GM19239 (cell line): Measurements from ENCODE around the gene CBFA2T2.
"Not testable (repeated sequence)": the region's sequence is repeated elsewhere in the genome, so short reads cannot be mapped to it uniquely, and the experiment has no call there.

Experiments used
- DNase-seq: peaks from one replicate; pipeline ENCODE4 v3.0.0; 2011; ENCODE audit warnings: low spot score; ENCODE audit not compliant: insufficient read length
- FAIRE-seq: peaks from 2 replicates; lab custom pipeline; 2011; peaks lifted over from hg19 to GRCh38; lab: Jason Lieb, UNC

The CBFA2T2 gene

DNA sequence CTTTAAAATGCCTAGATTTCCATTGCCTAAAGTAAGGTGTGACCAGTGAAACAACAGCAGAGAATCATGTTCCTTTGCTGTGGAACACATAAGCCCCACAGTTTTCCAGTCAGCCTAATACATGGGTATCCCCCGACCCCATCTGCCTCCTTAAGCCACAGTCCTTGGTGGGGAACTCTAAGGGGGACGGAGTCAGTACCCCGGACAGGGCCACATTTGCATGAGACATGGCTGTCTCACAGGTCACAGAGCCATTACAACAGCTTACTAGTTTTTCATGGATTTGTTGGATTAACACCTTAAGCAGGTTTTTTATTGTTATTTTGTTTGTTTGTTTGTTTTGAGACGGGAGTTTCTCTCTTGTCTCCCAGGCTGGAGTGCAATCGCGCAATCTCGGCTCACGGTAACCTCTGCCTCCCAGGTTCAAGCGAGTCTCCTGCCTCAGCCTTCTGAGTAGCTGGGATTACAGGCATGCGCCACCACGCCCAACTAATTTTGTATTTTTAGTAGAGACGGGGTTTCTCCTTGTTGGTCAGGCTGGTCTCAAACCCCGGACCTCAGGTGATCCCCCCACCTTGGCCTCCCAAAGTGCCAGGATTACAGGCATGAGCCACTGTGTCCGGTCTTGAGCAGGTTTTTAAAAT is 157.2 kb downstream of the CBFA2T2 start:
- not testable (repeated sequence) for FAIRE-seq, DNase-seq

DNA sequence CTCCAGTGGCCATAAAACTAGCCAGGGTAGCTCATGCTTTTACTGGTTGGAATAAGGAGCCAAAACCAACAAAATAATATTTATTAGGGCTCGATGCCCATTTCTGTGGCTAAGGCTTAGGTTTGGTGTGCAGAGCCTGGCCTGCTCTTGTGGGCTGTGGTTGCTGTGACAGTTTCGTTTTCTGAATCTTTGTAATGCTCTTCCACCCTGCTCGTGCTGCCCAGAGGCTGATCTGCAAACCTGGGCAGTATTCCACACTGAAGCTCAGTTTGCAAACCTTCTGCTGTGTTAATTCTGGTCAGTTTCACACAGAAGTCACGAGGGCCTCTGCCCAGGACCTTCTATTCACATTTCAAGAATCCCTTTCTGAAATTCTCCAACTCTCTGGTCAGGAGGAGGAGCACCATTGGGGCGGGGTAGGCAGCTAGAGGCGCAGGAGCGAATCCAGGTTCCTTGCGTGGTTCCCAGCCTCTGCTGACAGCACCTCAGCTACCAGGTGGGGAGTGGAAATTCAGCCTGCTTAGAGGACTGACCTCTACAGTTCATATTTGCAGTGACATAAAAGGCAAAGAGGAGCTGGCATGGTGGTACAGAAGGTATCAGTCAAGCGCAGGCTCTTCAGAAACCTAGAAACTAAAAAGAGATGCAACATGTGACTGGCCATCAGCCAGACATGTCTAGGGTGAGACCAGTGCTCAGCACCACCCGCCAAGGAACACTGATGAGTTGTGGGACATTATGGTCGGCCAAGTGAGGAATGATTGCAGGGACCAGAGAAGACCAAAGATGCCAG is 157.9 kb downstream of the CBFA2T2 start:
- peak; percentile 76 for DNase-seq
- peak; percentile 53 for FAIRE-seq

DNA sequence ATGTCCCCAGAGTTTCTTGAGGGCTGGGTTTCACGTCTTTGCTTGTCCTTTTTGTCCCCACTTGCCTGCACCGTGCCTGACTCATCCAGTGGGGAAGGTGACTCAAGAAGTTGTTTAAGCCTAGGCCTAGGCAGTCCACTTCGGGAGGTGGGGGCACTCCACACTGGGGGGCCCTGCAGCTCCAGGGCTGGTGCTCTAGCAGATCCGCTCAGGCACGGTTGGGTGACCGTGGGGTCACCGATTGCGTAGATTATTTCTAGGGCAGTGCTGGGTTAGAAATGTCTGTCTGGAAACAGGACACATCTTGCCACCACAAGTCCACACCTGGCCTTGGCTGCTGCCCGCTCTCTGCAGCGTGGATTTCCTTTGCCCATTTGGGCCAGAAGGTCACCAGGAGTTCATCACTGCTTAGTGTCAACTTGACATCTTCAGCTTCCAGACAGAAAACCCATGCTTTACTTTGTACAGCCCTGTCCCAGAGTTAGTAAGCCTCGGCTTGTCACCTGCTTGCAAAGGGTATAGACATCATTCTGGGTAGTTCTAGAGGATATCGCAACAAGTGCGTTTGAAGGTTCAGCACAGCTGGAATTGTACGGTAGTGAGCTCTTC is 158.6 kb downstream of the CBFA2T2 start:
- FAIRE-seq (no peak), DNase-seq (no peak)

DNA sequence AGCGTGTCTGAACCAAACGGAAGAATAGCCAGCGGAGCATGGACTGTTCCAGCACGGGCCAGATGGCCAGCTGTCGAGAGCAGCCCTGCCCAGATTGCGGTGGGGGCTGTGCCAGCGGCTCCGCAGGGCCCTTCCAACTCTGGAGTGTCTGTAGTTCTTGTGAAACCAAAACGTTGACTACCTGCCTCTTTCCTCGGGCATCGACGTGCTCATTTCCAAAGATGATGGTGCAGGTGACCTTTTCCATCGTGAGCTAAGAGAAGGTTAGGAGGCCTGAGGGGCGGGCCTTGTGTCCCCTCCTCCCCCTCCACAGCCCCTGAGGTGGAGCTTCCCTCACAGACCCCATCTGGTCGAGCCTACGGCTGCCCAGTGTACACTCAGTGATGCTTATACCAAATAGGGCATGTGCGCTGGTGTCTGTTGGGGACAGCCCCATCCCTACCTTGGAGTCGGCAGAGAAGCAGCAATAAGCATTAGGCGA is 159.3 kb downstream of the CBFA2T2 start:
- FAIRE-seq (no peak), DNase-seq (no peak)

DNA sequence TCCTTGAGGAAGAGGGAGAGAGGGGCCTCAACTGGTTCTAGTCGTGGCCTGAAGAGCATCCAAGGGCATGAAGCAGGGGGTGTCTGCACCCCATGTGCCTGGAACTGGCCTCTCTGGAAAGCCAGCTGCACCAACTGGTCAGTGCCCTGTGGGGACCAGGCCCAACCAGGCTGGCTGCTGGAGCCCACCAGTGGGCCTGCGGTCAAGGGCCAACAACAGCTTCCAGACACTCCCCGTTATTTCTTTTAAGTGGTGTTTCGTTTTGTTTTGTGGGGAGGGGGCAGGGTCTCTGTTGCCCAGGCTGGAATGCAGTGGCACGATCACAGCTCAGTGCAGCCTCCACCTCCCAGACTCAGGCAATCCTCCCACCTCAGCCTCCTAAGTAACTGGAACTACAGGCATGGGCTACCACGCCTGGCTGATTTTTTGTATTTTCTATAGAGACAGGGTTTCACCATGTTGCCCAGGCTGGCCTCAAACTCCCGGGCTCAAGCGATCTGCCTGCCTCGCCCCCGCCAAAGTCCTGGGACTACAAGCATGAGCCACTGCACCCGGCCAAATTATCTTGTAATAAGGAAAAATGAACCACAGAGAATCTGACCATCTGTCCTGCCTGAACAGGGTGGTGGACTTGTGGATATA is 160.3 kb downstream of the CBFA2T2 start:
- no peak for DNase-seq
- FAIRE-seq = no peak

DNA sequence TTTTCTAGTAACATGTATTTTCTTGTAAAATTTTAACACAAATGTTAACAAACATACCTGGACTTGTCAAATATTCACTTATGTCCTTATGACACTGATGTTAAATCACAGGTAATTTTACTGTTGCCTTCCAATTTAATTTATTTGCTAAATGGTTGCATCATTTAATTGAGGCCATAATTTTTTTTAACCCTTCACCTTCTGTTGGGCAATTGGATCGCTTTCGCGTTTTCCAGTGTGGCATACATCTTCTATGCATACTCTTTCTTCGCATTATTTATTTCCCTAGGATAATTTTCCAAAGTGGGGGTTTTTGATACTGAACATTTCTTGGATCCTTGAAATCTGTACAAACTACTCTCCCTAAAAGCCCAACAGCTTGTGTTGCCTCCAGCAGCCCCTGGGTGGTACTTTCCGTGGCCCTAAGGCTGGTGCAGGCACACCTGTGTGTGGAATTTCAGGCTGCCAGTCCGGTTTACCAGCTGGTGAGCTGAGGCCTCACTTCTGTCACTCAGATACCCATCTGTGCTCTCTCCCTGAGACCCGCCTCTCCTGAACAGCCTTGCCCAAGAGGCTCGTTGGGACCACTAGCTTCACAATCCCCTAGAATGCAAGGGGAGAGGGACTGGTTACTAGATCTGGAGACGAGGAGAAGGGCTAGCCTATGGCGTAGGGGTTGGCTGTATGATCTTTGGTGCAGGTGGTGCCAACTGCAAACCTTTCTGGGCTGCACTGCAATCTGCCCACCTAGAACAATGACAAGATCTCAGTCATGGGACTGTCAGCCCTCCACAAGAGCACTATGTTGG is 161.1 kb downstream of the CBFA2T2 start:
- no peak for FAIRE-seq
- DNase-seq = no peak

DNA sequence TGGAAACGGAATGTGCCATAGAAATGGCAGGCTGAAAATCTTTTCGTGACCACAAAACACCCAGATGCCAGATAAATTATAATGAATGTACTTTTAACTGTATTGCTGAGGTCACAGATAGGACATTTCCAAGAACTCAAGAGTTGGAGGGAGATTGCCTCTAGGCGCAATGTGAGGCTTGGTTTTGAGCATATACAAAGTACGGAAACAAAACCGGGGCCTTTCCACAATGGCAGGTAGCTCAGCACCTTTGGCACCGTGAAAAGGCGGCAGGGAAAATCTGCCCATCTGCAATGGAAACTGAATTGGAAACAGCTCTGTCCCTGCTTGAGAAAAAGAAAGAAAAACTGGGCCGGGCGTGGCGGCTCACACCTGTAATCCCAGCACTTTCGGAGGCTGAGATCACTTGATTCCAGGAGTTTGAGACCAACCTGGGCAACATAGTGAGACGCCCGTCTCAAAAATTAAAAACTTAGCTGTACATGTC is 161.7 kb downstream of the CBFA2T2 start:
- DNase-seq (no peak), FAIRE-seq (no peak)

DNA sequence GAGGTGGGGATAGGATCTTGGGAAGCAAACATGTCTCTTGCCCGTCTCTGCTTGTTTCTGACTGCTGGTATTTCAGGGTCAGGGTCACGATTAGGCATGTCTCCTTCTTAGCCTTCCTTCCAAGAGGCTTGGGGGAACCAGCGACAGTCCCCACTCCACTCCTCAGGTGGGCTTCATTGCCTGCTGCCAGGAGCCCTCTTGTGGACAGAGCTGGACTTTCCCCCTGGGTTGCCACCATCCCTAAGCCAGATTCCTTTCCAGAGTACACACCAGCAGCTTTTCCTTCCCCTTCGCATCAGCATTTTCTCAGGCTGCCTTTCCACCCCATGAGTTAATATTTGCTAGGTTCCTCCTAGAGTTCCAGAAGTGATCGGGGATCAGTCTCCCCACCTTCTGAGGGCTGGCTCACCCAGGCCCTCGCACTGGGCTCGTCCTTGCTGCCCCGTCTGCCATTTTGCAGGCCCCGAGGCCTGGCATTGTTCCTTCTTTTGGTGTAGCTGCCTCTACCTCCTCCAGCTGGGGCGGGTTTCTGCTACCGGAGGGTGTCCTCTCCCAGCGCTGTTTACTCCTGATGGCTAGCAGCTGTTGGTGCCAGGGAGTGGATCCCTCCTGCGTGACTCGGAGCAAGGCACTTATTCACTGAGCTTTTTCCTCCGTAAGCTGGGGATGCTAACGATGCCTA is 163.5 kb downstream of the CBFA2T2 start:
- DNase-seq (peak; percentile 75), FAIRE-seq (peak; percentile 85)

DNA sequence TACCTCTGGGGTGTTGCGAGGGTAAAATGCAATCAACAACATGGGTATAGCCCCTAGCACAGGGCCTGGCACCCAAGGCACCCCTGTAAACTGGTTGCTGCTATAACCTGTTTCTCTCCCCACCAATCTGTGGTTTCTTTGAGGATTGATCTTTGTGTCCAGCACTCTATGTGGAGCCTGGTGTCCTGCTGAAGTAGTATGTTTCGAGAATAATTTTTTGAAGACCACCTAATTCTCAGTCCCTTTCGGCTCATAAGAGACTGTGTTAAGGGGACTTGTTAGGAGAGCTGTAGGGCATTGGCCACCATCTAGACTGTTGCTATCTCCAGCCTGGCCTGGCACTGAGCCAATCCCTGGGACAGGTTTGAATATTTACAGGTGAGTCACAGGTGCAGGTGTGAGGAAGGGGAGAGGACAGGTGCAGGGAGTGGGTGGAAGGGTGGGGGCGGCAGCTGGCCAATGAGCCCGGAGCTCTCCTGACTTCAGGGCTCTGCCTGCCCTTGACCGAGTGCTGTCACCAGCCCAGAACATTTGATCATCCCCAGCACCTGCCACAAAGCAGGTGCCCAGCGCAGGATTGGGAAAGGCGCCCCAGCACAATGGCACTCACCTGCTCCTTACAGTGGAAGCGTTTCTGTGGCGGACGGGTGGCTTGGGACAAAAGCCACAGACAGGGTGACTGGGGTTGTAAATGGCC is 164.2 kb downstream of the CBFA2T2 start:
- DNase-seq (no peak), FAIRE-seq (no peak)

DNA sequence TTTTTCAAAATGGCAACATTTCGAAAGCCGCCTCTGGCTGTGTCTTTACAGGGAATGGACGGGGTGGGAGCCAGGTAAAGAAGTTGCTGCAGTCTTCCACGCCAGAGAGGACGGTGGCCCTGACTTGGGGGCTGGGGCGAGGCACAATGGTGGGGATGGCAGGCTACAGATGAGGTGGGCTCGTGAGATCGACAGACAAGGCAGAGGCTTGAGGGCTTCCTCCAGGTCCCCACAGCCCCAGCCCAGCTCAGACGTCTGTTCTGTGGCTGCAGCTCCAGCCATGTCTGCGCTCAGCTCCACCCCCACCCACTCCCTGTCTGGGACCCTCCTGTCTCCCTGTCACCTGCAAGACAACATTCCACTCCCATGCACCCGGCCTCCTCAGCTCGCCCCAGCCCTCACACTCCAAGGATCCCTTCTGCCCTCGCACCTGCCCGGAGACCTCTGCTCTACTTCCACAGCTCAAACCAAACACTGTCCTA is 164.8 kb downstream of the CBFA2T2 start:
- FAIRE-seq (no peak), DNase-seq (no peak)

DNA sequence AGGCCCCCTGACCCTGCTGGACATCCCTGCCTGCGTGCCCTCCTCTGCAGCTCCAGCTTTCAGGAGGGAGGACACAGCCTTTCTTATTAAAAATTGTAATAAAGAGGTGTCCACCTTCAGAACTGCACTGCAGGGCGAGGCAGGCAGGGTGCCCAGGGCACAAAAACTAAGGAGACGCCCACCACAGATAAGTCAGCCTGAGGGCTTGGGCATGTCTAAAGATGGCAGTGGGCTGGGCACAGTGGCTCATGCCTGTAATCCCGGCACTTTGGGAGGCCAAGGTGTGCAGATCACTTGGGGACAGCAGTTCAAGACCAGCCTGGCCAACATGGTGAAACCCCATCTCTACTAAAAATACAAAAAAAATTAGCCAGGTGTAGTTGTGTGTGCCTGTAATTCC is 165.3 kb downstream of the CBFA2T2 start:
- no peak for FAIRE-seq
- no peak for DNase-seq

DNA sequence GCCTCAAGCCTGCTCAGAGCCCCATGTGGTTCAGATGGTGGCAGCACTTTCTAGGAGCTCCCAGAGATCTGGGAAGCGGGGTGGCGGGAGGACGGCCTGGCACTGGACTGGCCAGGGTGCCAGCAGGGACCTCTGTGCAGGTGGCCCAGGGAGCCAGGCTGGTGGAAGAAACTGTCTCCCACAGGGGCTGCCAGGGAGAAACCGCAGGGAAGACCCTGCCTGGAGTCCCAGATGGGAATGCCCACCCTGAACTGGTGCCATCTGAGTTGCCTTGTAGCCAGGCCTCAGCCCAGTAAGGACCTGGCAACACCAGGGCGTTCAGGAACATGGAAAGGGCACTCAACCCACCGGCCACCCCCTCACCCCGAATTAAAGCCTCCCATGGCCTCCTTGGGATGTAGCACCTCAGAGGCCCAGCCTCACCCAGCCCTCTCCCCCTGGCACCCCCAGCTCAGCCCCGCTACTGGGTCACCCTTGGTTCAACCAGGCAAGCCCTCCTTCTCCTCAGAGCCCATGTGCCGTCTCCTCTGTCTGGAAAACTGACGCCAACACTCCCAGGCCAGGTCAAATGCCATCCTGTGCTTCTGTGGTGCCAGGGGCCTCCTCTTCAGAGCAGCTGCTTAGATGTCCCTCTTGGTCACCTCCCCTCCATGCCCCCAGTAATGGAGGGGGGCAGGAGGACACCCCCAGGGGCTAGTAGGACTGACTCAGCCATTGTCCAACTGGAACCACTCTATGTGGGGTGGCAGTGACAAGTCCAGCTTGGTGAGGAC is 166.3 kb downstream of the CBFA2T2 start:
- FAIRE-seq (no peak), DNase-seq (no peak)

DNA sequence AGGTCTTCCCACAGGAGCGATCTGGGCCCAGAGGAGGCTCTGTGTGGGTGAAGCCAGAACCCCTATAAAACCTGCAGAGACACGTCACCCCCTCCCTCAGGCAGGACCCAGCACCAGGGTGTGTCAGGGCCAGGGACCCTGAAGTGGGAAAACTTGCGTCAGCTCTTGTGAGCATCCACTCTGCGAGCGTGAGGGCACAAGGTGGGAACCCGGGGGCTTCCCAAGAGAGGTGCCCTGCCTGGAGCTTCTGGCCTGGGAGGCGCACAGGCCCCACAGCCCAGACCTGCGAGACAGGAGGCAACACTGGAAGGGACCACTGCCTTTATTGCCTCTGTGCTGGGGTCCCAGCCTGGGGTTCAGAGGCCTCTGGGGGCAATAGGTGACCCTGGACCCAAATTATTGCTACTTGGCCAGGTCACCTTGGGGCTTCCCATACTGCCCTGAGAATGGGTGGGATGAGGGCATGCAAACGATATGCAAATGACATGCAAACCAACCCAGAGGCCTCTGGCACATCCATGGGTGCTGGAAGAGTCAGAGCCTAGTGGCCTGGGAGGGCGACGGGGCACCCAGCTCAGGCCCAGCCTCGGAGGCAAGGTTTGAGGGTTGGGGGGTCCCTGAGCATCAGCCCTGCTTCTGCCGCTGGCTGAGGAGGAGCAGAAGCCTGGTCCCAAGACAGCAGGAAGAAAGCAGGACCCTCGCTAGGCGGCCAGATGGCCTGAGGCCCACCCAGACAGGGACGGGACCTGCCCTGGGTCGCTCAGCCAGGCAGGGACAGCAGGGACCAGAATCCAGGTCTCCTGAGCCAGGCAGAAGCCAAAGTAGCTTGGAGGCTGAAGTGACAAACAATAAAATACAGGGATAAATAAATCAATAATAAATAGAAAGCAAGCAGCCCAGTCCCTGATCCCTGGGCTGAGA is 167.1 kb downstream of the CBFA2T2 start:
- no peak for FAIRE-seq
- no peak for DNase-seq

DNA sequence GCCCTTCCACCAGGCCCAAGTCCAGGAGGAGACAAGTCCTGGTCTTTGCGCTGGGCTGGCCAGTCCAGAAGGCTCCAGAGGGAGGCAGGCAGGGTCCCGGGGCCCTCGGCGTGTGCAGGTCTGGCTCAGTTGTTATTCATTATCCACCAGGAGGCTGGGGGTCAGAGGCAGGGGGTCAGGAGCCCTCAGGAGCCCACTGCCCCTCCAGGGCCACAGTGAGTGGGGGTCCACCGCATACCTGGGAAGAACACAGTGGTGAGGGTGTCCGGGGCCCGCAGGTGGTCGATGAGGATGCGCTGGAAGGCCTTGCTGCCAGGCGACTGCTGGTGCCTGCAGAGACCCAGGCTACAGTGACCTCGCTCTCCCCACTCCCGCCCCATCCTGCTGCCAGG is 167.8 kb downstream of the CBFA2T2 start:
- FAIRE-seq = no peak
- no peak for DNase-seq

DNA sequence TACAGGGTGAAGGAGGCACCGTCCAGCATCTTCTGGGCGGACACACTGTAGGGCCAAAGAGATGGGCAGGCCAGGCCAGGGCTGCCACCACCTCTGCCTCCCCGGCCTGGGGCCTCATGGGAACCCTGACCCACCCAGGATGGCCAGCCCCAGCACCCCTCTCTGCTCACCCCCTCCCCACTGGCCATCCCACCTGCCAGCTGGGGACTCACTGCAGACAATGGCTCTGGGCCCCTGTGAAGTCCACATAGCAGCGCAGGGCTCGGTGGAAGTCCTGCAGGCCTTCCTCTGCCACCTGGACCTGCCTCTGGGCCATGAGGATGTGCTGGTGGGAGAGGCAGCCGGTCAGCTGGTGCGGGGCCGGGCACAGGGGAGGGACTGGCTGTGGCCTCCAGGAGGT is 168.6 kb downstream of the CBFA2T2 start:
- FAIRE-seq (no peak), DNase-seq (no peak)

DNA sequence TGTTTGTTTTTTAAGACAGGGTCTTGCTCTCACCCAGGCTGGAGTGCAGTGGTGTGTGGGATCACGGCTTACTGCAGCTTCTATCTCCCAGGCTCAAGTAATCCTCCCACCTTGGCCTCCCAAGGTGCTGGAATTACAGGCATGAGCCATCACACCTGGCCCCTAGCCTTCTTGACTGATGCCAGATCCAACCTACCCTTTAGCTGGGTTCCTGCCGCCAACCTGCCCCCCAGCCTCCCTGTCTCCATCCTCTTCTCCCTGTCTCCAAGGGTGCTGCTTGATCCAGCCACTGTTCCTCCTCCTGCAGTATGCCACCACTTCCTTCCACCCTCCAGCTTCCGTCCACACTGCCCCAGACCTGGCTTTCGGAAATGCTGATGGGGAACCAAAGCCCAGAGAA is 169.0 kb downstream of the CBFA2T2 start:
- DNase-seq (no peak), FAIRE-seq (no peak)
